Measurements from ENCODE around the gene NT5DC3. TPM values are rescaled to one million over a fixed set of nuclear protein-coding genes. Genes with fewer than 3 reads are reported as not detected.

Gene NT5DC3
- total and polyA plus RNA-seq, 2 of the 13 experiments (the other 11 are each of a cell fraction or from before 2014, with no cell fraction given), result 3.2 to 6.6 TPM

DNA sequence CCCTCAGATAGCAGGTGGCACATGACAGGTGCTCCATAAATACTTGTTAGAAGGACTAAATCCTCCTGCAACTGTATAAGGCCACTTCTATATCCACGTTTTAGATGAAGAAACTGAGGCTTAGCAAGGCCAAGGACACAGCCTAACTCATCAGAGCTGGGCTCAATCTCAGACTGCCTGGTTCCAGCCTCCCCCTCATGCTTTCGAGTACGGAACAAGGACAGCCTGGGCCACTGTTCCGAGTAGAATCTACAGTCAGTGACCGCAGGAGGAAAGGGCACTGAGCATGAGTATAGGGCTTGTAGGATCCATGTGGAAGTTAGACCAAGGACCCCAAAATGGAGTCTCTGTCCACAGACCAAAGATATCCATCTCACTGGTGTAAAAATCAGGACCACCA lies 84.6 kb downstream of the NT5DC3 start:
- DNase-seq (ENCODE audit: low spot score) (no peak), FAIRE-seq (no peak), ATAC-seq (no peak)
- POLR2A ChIA-PET, result no interaction called here
- H2AFZ ChIP-seq (ENCODE audit: low read length), result no peak overlapping the region
- H4K20me1 ChIP-seq (ENCODE audit: insufficient read depth, low read length), result no peaks in the 10 kb centered on the region
- H3K9me3 ChIP-seq (ENCODE audit: low read length), result no peaks in the 10 kb centered on the region
- no peaks in the 10 kb centered on the region for H3K79me2 ChIP-seq (ENCODE audit: insufficient read depth, low read length)
- H3K4me1 ChIP-seq (ENCODE audit: insufficient read depth, low read length), result no peaks in the 10 kb centered on the region
- no peaks in the 10 kb centered on the region for H3K27me3 ChIP-seq (ENCODE audit: control insufficient read depth in 1 of 2, insufficient read depth in 2 of 2, low read length in 2 of 2)
- in situ Hi-C loops (cut with HindIII; ENCODE audit: extremely low pct_ligation_motif_present, low pct_unique_long_range_greater_than_20kb) (no loop called here), intact Hi-C loops (cut with micrococcal nuclease; ENCODE audit: unreplicated experiment) (no loop called here)
- TF ChIP-seq, protein P1, sequence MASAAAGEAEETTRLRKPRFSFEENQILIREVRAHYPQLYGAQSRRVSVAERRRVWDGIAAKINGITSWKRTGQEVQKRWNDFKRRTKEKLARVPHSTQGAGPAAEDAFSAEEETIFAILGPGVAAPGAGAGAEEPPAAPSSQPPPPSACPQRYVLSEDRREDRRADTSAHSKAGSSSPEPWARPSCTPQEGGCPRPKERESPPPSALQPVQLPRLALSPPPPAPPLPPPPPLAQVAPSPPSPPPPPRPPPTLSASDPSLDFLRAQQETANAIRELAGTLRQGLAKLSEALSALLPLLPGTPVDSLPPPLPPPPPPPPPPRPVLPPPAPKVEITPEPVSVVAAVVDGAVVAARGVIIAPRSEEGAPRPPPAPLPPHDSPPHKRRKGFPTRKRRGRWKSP (CRISPR knock-in tag; IDR thresholded peaks at IDR 0.05), result no peak
- TF ChIP-seq ZNF441 (CRISPR knock-in tag; IDR thresholded peaks at IDR 0.05; ENCODE audit: borderline replicate concordance) (no peak), ZNF124 (CRISPR knock-in tag; IDR thresholded peaks at IDR 0.05) (no peak), ZNF616 (CRISPR knock-in tag; IDR thresholded peaks at IDR 0.05; ENCODE audit: low read depth) (no peak), ZFP1 (CRISPR knock-in tag; IDR thresholded peaks at IDR 0.05) (no peak), SETDB1 (CRISPR knock-in tag; IDR thresholded peaks at IDR 0.05; ENCODE audit: borderline replicate concordance) (no peak), NPAS2 (CRISPR knock-in tag; IDR thresholded peaks at IDR 0.05; ENCODE audit: borderline replicate concordance) (no peak), SP5 (CRISPR knock-in tag; IDR thresholded peaks at IDR 0.05; ENCODE audit: borderline replicate concordance, low read depth) (no peak), ZNF24 (IDR thresholded peaks at IDR 0.05) (no peak)
- TF ChIP-seq, protein P2, sequence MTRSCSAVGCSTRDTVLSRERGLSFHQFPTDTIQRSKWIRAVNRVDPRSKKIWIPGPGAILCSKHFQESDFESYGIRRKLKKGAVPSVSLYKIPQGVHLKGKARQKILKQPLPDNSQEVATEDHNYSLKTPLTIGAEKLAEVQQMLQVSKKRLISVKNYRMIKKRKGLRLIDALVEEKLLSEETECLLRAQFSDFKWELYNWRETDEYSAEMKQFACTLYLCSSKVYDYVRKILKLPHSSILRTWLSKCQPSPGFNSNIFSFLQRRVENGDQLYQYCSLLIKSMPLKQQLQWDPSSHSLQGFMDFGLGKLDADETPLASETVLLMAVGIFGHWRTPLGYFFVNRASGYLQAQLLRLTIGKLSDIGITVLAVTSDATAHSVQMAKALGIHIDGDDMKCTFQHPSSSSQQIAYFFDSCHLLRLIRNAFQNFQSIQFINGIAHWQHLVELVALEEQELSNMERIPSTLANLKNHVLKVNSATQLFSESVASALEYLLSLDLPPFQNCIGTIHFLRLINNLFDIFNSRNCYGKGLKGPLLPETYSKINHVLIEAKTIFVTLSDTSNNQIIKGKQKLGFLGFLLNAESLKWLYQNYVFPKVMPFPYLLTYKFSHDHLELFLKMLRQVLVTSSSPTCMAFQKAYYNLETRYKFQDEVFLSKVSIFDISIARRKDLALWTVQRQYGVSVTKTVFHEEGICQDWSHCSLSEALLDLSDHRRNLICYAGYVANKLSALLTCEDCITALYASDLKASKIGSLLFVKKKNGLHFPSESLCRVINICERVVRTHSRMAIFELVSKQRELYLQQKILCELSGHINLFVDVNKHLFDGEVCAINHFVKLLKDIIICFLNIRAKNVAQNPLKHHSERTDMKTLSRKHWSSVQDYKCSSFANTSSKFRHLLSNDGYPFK (CRISPR knock-in tag; IDR thresholded peaks at IDR 0.05; ENCODE audit: borderline replicate concordance), result no peak
- H3K4me2 ChIP-seq (ENCODE audit: low read depth, low read length), result no peak overlapping the region
- WGBS (ENCODE audit: low lambda C conversion rate), result 83% methylated on average over 5 of the region's 5 CpGs
- no peak overlapping the region for H3K27ac ChIP-seq (ENCODE audit: extremely low read length, insufficient read depth, low read length)
- no TSS peak for BruUV-seq (replicated peaks)
- no peak overlapping the region for H3K9ac ChIP-seq (ENCODE audit: insufficient read depth, low read depth, low read length)
- no peaks in the 10 kb centered on the region for H3K36me3 ChIP-seq (replicated peaks in 1 of 2; ENCODE audit: control insufficient read depth in 1 of 2, insufficient read depth in 2 of 2, low read length in 2 of 2)
- H3K4me3 ChIP-seq (replicated peaks in 1 of 3; ENCODE audit: insufficient read depth in 1 of 3, low read depth in 2 of 3, low read length in 3 of 3), result no peak overlapping the region
- CTCF ChIA-PET (ENCODE audit: low intra/inter-chr PET ratio, low total read pairs), result no interaction called here

All from HepG2 (cell line).